HG03442 (cell line): Measurements from ENCODE around the gene P2RX7.
"Not testable (repeated sequence)": the region's sequence is repeated elsewhere in the genome, so short reads cannot be mapped to it uniquely, and the experiment has no call there.

Experiments
- ATAC-seq: cut with Tn5 transposase; IDR thresholded peaks from one replicate; pipeline ENCODE4 v1.9.1; 2021; ENCODE audit warnings: mild to moderate bottlenecking, moderate library complexity; ENCODE audit not compliant: unreplicated experiment

P2RX7 gene

DNA sequence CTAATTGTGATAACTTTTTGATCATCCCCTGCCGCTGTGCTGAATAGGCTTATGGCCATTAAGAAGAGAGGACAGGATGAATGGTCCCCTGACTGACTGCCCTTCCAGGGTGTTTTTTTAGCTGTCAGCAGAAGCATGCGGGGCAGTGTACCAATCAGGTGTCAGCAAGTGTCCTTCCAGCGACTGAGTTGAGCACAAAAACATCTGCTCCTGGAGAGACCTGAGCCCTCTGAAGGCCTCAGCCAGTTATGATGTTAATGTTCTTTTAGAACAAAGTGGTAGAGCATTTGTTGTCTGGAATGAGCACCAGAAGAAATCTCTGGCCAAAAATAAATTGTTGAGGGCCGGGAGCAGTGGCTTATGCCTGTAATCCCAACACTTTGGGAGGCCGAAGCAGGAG lies 37.5 kb downstream of the P2RX7 start:
- ATAC-seq, result no peak

DNA sequence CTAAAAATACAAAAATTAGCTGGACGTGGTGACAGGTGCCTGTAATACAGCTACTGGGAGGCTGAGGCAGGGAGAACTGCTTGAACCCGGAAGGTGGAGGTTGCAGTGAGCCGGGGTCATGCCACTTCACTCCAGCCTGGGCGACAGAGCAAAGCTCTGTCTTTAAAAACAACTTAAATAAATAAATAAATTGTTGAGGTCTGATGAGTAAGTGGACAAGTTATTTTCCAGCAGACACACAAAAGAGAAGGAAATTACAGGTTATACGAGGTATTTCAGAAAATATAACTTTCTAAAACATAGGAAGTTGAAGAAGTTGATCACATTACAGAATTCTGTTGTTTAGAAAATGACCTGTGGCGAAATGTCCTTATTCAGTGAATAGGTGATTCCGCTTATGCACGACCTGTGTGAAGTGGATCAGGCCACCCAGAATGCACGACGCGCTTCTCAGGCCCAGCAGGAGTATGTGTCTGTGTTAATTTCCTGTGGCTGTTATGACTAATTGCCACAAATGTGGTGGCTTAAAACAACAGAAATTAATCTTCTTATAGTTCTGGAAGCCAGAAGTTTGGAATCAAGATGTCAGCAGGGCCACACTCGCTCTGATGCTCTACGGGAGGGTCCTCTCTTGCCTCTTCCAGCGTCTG lies 38.1 kb downstream of the P2RX7 start:
- ATAC-seq, result no peak

DNA sequence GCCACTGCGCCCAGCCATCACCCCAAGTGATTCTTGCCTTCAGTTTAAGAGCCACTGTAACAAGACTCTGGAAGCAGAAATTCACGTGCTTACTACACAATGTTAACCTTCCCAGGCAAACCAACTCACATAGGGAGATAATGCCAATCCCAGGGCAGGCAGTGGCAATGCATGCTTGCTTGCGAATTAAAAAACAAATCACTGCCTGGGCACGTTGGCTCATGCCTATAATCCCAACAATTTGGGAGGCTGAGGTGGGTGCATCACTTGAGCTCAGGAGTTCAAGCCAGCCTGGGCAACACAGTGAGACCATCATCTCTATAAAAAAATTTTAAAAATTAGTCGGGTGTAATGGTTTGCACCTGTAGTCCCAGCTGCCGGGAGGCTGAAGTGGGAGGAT lies 39.5 kb downstream of the P2RX7 start:
- ATAC-seq, result no peak

DNA sequence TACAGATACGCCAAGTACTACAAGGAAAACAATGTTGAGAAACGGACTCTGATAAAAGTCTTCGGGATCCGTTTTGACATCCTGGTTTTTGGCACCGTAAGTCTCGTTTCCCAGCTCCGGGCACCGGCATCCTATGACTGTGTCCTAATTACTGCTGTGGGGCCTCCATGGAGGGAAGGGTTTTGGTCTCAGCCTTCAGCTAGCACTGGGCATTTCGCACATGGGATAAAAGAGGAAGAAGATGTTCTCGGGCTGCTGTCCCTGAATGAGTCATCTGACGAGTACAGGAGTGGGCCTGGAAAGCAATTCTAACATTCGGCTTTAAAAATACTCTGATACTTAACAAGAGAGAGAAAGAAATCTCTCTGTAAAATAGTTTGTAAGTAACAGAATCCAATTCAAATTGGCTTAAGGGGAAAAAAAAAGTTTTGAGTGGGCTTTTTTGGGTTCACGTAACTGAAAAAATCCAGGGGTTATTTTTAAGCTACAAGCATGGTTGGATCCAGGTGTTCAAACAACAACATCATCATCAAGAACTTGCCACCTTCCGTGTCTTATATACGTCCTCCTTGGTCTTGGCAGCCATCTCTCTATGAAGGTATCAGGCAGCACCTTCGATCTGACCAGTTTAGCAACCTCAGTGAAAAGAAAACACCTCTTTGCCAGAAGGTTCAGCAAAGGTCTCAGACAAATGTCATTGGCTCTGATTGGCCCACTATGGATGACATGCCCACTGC lies 42.9 kb downstream of the P2RX7 start:
- ATAC-seq, result no peak

DNA sequence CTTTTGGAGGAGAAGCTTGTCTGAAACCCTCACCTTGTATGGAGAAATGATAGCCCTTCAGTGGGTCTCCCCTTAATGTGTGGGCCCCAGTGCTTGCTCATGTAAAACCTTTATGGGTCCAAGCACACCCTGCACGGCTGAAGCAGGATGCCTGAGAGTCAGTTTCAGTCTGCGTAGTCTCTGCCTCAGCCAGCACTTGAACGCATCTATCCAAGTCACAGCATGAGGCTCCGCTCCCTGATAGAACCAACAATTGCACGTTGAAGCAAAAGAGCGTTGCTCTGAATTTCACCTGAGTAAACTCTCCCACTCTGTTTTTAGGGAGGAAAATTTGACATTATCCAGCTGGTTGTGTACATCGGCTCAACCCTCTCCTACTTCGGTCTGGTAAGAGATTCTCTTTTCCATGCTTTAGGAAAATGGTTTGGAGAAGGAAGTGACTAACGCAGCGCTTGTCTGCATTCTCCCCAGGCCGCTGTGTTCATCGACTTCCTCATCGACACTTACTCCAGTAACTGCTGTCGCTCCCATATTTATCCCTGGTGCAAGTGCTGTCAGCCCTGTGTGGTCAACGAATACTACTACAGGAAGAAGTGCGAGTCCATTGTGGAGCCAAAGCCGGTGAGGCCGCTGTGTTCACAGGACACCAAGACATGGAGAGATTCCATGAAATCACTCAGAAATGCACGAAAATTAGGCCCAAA lies 44.3 kb downstream of the P2RX7 start:
- no peak for ATAC-seq

DNA sequence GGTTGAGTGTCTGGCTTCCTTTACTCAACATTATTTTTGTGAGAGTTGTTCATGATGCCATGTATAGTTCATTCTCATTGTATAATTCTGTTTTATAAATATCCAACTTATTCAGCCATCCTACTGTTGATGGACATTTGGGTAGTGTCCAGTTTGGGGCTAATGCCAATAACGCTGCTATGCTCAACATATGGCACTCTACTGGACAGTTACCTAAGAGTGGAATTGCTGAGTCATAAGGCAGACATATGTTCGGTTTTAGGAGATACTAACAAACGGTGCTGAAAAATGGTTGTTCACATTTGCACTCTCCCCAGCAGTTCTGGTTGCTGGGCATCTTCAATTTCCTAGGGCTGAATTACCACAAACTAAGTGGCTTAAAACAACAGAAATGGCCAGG lies 48.5 kb downstream of the P2RX7 start:
- no peak for ATAC-seq

DNA sequence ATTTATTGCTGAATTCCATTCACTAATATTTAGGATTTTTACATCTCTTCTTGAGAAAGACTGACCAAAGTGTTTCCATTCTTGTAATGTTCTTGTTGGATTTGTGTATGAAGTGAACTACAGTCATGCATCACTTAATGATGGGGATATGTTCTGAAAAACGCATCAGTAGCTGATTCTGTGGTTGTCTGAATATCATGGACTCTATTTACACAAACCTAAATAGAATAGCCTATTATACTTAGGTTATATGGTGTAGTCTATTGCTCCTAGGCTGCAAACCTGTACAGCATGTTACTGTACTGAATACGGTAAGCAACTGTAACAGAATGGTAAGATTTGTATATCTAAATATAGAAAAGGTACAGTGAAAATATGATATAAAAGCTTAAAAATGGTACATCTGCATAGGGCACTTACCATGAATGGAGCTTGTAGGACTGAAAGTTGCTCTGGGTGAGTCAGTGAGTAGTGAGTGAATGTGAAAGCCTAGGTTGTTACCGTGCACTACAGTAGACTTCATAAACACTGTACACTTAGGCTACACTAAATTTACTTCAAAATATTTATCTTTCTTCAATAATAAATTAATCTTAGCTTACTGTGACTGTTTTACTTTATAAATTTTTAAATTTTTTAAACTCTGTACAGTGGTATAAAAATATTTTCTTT lies 49.7 kb downstream of the P2RX7 start:
- no peak for ATAC-seq

DNA sequence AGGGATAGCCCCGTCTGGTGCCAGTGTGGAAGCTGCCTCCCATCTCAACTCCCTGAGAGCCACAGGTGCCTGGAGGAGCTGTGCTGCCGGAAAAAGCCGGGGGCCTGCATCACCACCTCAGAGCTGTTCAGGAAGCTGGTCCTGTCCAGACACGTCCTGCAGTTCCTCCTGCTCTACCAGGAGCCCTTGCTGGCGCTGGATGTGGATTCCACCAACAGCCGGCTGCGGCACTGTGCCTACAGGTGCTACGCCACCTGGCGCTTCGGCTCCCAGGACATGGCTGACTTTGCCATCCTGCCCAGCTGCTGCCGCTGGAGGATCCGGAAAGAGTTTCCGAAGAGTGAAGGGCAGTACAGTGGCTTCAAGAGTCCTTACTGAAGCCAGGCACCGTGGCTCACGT lies 51.7 kb downstream of the P2RX7 start:
- ATAC-seq, result no peak

DNA sequence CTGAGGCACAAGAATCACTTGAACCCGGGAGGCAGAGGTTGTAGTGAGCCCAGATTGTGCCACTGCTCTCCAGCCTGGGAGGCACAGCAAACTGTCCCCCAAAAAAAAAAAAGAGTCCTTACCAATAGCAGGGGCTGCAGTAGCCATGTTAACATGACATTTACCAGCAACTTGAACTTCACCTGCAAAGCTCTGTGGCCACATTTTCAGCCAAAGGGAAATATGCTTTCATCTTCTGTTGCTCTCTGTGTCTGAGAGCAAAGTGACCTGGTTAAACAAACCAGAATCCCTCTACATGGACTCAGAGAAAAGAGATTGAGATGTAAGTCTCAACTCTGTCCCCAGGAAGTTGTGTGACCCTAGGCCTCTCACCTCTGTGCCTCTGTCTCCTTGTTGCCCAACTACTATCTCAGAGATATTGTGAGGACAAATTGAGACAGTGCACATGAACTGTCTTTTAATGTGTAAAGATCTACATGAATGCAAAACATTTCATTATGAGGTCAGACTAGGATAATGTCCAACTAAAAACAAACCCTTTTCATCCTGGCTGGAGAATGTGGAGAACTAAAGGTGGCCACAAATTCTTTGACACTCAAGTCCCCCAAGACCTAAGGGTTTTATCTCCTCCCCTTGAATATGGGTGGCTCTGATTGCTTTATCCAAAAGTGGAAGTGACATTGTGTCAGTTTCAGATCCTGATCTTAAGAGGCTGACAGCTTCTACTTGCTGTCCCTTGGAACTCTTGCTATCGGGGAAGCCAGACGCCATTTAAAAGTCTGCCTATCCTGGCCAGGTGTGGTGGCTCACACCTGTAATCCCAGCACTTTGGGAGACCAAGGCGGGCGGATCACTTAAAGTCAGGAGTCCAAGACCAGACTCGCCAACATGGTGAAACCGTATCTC lies 52.6 kb downstream of the P2RX7 start:
- ATAC-seq, result no peak

DNA sequence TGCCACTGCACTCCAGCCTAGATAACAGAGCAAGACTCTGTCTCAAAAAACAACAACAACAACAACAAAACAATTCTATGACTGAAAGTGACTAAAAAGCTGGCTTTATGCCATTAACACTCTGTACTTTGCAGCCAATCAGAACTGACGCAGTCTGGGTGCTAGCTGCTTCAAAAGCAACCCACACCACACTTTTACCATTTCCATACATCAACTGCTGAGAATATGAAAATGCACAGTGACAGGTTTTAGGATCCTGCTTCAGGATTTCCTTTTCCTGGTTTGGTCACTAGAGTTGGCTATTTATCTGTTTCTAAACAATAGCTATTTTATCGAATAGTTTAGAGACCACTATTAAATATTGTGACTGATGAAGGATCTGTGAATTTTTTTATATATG lies 54.1 kb downstream of the P2RX7 start:
- ATAC-seq, result no peak

DNA sequence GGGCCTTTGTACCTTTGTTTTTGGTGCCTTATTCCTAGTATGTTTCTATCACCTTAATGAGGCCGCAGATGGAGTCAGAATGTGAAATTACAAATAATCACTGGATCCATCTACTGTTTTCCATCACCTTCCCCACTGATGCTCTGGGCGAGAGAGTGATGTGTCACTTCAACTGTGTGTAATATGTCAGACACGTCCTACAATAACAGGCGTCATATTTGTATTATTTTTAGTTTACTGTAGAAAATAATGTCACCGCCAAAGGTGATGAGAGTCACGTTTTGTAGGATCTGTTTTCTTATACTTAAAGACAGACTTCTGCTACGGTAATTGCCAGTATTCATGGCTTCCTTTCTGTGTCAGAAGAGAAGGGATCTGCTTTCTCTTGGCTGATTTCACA lies 54.8 kb downstream of the P2RX7 start:
- ATAC-seq, result no peak

DNA sequence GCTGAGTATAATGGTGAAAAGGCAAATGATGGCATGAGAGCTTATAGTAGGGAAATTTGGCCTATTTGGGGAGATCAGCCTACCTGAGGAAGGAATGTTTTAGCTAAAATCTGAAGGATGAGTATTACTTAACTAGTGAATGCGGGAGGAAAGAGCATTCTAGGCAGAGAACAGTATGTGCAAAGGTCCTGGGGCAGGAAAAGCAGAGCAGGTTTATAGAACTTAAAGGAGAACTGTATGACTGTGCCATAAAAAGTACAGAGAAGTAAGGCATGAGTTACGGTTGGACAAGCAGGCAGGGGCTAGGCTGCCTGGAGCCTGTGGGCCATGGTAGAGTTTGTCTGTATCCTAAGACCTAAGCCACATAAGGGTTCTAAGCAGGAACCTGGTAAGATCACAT lies 55.6 kb downstream of the P2RX7 start:
- ATAC-seq, result no peak

DNA sequence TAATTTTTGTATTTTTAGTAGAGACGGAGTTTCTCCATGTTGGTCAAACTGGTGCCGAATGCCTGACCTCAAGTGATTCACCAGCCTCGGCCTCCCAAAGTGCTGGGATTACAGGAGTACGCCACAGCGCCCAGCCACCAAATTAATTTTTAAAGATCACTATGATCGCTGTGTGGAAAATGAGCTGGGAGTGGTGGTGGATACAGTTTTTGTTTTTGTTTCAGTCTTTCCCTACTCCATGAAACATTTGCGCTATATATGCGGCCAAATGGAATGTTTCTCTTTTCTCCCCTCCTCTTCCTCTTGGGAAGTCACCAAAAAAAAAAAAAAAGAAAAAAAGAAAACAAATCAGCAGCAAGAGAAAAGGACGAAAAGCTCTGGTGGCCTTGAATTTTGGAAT lies 56.5 kb downstream of the P2RX7 start:
- no peak for ATAC-seq

DNA sequence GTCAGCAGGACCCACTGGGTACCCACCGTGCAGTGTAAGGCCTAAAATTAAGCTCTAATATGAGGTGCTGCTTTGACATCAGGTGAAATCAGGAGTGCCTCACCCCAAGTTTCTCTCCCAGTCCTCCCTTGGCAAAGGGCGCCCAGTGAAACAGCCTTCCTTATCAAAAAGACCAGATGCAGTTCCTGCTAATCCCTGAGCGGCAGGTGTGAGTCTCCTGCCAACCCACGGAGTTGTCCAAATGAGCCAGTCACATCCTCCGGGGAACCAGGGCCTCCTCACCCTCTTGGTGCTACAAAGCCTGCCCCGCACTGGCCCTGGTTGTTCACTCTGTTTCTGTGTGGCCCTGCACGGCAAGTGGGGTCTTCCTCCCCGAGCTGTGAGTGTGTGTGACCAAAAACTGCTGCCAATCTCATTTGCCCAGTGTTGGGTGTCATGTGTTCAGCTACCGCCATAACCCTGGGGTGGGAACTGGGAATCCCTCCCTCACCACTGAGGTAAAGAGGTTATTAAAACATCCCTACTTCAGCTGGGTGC lies 57.0 kb downstream of the P2RX7 start:
- no peak for ATAC-seq

DNA sequence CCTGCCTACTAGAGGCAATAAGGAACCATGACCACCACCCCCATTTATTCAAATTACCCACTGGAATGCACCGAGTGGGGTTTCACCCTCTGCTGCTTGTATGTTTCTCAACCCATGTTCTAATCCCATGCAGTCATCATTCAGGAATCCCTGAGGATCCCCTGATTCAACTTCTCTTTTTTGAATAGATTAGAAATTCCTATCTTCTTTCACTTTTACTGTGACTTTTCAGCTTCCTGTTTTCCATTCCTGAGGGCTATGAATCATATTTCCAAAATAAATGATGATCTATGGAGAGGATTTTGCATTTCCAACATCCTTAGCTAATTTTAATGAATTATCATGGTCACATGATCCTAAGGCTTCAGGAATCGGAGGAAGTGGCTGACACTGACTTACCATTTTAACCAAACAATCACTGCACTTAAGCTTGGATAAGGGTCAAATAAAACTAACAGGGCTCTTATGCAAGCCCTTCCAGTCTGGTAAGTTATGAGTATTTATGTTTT lies 57.9 kb downstream of the P2RX7 start:
- ATAC-seq, result no peak

DNA sequence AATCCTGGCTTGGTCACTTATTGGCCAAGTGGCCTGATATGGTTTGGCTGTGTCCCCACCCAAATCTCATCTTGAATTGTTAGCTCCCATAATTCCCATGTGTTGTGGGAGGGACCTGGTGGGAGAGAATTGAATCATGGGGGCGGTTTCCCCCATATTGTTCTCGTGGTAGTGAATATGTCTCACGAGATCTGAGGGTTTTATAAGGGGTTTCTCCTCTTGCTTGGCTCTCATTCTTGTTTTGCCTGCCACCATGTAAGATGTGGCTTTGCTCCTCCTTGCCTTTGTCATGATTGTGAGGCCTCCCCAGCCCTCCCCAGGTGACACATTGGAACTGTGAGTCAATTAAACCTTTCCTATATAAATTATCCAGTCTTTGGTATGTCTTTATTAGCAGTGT lies 58.5 kb downstream of the P2RX7 start:
- ATAC-seq, result no peak

DNA sequence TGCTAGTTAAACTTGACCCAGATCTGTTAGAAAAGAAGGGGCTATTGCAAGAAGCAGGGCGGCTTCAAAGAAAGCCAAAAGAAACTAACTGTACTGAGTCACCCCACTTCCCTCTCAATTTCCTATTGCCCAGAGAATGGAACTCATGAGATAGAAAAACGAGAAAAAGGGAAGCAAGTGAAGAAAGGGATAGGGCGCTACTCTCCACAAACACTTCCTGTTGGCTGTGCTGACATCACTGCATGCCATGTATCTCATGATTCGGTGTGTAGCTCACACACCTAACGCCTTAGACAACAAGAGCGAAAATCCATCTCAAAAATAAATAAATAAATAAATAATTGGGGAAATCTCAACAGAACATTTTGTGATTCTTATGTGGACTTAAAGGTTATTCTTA lies 64.2 kb downstream of the P2RX7 start:
- no peak for ATAC-seq

DNA sequence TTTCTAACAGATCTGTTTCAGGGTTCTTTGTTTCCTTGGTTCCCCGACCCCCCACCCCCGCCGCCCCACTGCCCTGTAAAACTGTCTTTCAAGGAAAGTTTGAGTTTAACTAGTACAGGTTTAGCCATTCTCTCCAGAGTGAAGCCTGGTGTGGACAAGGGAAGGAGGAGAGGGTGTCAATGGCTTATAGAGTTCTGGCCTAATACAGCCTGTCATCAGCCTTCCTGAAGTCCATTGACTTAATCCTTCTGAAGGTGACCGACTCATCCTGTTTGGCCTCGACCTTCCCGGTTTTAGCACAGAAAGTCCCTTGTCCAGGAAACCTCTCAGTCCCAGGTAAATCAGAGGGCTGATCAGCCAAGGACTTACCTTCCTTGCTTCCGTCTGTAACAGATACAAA lies 66.3 kb downstream of the P2RX7 start:
- ATAC-seq, result no peak

DNA sequence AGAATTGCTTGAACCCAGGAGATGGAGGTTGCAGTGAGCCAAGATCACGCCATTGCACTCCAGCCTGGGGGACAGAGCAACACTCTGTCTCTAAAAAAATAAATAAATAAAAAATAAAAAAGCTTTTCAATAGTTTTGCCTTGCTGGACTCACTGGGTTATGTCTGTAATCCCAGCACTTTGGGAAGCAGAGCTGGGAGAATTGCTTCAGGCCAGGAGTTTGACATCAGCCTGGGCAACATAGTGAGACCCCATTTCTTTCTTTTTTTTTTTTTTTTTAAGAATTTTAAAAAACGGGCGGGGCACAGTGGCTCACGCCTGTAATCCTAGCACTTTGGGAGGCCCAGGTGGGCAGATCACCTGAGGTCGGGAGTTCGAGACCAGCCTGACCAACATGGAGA lies 68.5 kb downstream of the P2RX7 start:
- not testable (repeated sequence) for ATAC-seq
